Measurements from ENCODE around the gene ABCG1.

Gene ABCG1

DNA sequence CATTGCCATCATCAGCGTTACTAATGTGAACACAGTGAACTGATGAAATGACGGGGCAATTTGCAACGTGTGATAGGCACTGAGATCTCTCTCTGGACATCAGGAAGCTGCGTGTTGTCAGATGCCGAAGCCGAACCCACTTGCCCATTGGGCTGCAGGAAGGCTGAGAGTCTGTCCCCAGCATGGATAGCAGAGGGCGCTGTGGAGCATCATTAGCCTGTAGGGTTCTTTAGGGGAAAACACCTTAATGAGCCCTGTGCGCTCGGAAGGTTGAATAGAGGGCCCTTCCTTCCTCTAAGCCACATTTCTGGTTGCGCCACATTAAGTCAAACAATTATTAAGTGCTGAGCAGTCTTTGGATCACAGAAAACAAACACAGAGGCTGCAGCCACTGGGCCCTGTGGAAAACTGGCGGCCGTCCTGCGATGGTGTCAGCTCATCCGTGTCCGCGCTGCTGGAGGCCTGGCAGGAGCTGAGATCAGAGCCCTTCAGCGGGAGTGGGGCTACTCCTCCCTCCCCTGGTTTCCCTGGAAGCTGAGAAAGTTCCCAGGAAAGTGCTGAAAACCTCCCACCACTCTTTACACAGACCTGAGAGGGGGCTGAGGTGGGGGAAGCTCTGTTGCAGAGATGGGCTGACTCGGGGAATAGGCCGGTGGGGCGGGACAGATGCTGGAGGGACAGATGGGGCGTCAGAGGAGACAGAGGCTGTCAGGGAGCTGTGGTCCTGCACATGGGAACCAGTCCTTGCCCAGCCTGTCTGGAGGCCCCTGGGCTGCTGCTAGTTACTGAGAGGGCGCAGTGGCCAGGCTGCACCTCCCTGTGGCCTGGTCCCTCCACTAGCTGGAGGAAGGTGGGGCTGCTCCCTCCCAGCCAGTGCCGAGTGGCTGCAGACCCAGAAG is 119.1 kb downstream of the ABCG1 start:
- DNase-seq = peak; percentile 95

DNA sequence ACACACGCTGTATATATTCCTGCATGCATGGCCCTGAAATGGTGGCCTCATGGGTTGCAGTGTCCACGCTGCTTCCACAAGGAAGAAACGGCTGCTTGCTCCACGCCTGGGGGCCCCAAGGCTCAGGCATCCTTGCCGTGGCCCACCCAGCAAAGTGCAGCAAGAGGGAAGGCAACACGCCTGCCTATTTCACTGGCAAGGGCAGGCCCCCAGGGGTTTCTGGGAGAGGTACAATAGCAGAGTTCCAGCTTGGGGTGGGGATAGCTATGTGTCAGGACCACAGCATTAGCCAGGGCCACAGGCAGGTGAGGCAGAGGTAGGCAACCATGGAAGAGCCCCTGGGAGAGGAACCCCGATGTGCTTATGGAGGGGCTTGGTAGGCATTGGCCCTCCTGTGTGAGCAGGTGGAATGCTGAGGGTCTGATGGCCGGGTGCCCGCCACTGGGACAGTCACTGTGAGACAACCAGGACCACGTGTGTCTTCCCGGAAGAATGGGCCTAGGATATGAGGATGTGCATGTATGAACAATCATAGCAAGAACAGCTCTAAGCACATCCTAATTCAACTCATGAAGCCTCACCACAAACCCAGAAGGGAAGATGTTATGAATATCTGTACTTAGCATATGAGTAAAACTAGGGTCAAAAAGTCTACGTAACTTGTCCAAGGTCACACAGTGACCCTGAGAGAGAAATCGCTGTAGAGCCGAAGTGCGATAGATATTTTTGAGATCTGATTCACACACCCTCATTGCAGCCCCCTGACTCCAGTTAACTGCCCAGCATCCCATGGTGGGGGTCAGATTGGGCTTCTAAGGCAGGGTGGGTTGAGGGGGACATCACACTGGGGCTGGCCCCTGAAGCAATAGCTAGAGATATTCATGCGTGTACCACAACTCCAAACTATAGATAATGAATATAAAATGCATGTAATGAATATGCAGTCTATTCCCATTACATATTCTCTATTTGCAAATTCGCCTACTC is 120.1 kb downstream of the ABCG1 start:
- DNase-seq = no peak

DNA sequence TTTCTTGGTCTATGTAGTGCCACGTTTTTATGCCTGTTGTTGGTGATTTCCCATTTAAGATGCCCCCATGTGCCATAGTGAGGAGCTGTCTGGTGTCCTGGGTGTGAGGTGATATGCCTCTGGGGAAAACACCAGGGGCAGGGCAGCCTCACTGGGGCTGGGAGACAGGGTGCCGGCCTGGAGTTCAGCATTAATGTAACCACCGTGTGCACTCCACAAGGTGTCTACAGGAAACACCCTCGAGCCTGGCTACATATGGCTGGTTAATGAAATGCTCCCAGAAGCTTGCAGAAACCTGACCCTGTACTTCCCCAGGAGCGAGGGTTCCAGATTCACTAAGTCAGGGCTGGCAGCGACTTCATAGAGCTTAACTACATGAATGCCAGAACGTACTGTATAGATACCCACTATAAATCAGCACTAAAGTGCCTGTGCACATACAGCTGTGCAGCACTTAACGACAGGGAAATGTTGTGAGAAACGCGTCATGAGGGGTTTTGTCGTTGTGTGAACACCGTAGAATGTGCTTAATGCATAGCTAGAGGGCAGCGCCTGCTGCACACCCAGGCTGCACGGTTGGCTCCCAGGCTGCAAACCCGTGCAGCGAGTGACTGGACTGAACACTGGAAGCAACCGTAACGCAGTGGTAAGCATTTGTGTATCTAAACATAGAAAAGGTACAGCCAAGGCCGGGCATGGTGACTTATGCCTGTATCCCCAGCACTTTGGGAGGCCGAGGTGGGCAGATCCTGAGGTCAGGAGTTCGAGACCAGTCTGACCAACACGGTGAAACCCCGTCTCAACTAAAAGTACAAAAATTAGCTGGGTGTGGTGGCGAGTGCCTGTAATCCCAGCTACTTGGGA is 121.5 kb downstream of the ABCG1 start:
- DNase-seq = no peak

DNA sequence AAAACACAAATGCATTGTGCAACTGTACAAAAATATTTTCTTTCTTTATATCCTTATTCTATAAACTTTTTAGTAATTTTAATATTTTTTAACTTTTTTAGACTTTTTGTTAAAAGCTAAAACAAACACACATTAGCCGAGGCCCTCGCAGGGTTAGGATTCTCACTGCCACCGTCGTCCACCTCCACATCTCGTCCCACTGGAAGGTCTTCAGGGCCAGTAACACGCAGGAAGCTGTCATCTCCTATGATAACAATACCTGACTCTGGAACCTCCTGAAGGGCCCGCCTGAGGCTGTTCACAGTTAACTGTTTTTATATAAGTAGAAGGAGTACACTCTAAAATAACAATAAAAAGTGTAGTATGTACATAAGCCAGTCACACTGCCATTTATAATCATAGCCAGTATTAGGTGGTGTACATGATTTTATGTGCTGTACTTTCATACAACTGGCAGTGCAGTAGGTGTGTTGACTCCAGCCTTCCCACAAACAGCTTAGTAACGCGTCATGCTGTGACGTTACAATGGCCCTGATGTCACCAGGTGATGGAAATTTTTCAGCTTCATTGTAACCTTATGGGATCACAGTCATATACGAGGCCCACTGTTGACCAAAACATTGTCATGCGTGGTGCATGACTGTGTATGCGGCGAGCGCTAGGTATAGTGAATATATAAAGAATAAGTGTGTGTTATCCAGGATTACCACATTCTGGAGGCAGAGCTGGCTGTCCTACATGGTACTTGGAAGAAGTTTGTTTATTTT is 123.0 kb downstream of the ABCG1 start:
- no peak for DNase-seq

DNA sequence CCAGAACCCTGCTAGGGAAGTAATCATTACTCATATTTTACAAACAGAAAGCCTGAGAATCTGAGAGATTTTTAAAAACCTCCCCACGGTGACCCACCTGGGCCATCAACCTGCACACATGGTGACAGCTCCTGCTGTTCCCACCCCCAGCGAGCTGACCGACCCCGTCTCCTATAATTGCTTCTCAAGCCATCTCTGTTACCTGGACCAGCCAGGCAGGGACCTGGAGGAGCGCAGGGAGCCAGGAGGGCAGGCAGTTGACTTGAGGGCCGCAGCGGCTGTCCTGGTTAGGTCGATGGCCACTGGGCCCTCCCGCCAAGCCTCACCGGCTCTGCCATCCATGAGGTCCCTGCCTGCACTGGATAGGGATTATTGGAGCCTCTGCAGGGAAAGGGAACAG is 124.2 kb downstream of the ABCG1 start:
- no peak for DNase-seq

DNA sequence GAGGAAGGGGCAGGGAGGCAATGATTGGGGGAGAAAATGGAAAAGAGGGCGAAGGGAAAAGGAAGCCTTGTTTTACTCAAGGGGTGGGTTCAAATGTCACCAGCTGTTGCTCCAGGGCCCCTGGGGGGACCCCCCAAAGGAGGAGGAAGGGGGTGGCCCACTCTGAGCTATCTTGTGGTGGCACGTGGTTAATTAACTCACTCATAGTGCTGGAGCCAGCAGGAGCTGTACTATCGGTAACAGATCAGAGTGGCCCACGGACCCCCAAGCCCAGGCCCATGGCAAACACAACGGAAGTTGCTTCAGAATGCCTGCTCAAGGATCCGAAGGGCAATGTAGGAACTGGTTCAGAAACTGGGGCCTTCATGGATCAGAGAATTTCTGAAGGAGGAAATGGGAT is 124.6 kb downstream of the ABCG1 start:
- DNase-seq = no peak

DNA sequence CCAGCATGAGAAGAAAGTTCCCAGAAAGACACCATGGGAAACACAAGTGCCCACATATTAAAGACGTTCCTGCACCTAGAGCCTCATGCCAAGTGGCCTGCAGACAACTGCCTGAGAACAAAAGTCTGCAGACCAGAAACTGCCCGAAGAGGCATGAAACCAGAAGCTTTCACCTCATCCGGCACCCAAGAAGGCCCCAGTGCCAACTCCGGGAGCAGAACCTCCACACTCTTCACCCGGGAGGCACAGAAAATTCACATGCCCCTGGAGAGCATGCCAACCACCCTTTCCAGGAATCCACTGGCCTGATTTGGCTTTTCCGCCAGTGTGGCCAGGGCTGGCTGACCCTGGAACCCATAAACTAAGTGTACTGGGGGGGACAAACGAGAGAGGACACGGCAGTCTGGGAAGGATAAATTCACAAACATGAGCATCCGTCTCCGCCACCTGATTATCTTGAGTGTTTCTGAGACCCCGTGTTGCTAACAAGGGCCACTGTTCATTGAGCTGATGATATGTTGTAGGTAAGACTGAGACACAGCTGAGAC is 125.1 kb downstream of the ABCG1 start:
- DNase-seq = no peak

DNA sequence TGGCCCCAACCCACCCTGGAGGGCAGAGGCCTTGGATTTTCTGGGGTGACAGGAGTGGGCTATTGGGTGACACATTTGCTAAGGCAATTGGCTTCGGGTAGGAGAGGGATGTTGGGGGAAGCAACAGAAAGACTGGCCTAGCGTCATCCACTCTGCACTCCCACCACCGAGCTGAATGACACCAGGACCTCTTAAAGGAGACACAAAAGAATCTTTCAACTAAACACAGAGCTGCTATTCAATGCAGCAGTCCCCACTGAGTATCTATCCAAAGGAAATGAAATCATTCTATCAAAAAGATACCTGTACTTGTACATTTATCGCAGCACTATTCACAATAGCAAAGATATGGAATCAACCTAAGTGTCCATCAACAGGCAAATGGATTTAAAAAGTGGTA is 125.7 kb downstream of the ABCG1 start:
- no peak for DNase-seq

DNA sequence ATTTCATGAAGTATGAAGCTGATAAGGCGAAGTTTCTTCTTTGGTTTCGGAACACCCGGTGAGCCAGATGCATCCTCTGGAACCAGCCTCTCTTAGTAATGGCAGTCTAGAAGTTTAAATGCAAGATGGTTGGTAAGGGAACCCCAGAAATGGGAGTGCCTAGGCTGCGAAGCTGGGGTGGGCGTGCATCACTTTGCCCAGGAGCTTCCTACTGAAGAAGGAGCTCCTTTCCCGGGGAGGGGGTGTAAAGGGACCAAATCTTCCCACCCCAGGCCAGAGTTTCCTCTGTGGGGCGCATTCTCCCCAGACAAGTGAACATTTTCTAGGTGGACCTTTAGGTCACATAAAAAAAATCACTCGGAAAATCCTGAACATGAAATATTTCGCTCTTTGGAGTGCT is 127.5 kb downstream of the ABCG1 start:
- no peak for DNase-seq
